ENCODE data around the gene DCPS. TPM values are rescaled to one million over a fixed set of nuclear protein-coding genes. Genes with fewer than 3 reads are reported as not detected.

The DCPS gene
- total RNA-seq, 4 donors from 2014 or later: 15.1 to 23.4 (median 16.7) TPM

DNA sequence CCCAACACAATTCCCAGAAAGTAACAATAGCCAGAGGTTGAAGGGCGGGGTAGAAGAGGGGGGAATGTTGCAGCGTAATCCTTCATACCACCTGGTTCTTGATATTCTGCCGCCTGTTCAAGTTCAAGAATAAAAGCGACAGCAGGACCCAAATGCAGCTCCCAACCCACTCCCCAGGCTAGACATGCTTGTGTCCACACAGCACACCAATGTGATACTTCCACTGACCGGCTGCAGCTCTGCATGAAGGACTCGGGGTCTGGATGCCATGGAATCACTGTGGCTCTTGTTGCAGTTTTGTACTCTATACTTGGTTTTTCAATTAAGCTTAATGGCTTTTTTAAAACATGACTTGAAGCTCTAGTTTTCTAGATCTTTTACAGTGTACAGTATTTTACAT, 41.6 kb upstream of the DCPS start:
- WGBS, 2 donors: 94% methylated on average over 6 of the region's 6 CpGs
- DNase-seq (ENCODE audit: low spot score in 2 of 2): no peak
- intact Hi-C loops (cut with DNase I; ENCODE audit: low total_unique reads): no loop called here
- no peak overlapping the region for H3K4me3 ChIP-seq (ENCODE audit: low read depth, poor library complexity, severe bottlenecking)
- no peak for TF ChIP-seq POLR2A (IDR thresholded peaks at IDR 0.05)
- TF ChIP-seq, protein P1, sequence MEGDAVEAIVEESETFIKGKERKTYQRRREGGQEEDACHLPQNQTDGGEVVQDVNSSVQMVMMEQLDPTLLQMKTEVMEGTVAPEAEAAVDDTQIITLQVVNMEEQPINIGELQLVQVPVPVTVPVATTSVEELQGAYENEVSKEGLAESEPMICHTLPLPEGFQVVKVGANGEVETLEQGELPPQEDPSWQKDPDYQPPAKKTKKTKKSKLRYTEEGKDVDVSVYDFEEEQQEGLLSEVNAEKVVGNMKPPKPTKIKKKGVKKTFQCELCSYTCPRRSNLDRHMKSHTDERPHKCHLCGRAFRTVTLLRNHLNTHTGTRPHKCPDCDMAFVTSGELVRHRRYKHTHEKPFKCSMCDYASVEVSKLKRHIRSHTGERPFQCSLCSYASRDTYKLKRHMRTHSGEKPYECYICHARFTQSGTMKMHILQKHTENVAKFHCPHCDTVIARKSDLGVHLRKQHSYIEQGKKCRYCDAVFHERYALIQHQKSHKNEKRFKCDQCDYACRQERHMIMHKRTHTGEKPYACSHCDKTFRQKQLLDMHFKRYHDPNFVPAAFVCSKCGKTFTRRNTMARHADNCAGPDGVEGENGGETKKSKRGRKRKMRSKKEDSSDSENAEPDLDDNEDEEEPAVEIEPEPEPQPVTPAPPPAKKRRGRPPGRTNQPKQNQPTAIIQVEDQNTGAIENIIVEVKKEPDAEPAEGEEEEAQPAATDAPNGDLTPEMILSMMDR (IDR thresholded peaks at IDR 0.05): no peak

- no peak for DNase-seq (ENCODE audit: low spot score in 2 of 2)
These were observed 40.4 kb upstream of the DCPS start for GRCh38 chr11:126263489-126263888.

GRCh38 chr11:126265811-126266210, 38.0 kb upstream of the DCPS start:
- no peak for TF ChIP-seq POLR2A (IDR thresholded peaks at IDR 0.05)
- TF ChIP-seq, protein P1 (IDR thresholded peaks at IDR 0.05): no peak
- 75 to 85% methylated on average over 8 of the region's 8 CpGs for WGBS, 2 donors
- DNase-seq (ENCODE audit: low spot score in 2 of 2): no peak
- intact Hi-C loops (cut with DNase I; ENCODE audit: low total_unique reads): no loop called here
- H3K4me3 ChIP-seq (ENCODE audit: low read depth, poor library complexity, severe bottlenecking): no peak overlapping the region

More at GRCh38 chr11:126263489-126263888, 40.4 kb upstream of the DCPS start:
- intact Hi-C loops (cut with DNase I; ENCODE audit: low total_unique reads): no loop called here
- 80 to 82% methylated on average over 6 of the region's 6 CpGs for WGBS, 2 donors
- TF ChIP-seq, protein P1 (IDR thresholded peaks at IDR 0.05): no peak
- no peak for TF ChIP-seq POLR2A (IDR thresholded peaks at IDR 0.05)
- H3K4me3 ChIP-seq (ENCODE audit: low read depth, poor library complexity, severe bottlenecking): no peak overlapping the region

DNA sequence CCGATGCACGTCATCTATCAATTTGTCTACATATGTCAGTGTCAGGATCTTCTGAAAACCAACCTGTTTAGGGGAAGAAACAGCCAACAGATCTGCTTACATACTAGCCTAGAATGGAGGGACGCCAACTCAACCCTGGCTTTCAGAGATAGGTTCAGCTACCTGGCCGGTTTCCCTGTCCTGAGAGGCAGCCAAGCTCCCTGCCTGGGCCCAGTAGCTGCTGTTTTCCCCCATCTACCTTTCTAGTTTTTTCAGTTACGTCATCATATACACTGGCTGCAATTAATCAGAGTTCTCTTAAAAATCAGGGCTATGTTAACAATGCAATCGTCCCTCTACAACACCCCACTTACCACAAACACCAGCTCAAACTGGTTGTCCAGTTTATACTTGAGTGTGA, 36.2 kb upstream of the DCPS start:
- peak in 1 of 2 donors; percentile 84 for DNase-seq (ENCODE audit: low spot score in 2 of 2)
- TF ChIP-seq, protein P1 (IDR thresholded peaks at IDR 0.05): no peak
- no peak for TF ChIP-seq POLR2A (IDR thresholded peaks at IDR 0.05)
- intact Hi-C loops (cut with DNase I; ENCODE audit: low total_unique reads): no loop called here
- 42 to 44% methylated on average over 6 of the region's 6 CpGs for WGBS, 2 donors
- H3K4me3 ChIP-seq (ENCODE audit: low read depth, poor library complexity, severe bottlenecking): peak overlapping the region; percentile 52

GRCh38 chr11:126268361-126268707, 35.5 kb upstream of the DCPS start:
- WGBS, 2 donors: 0 to 1% methylated on average over 23 of the region's 23 CpGs
- peak overlapping the region; percentile 52 for H3K4me3 ChIP-seq (ENCODE audit: low read depth, poor library complexity, severe bottlenecking)
- TF ChIP-seq, protein P1 (IDR thresholded peaks at IDR 0.05): no peak
- TF ChIP-seq POLR2A (IDR thresholded peaks at IDR 0.05): no peak
- no peak for DNase-seq (ENCODE audit: low spot score in 2 of 2)
- intact Hi-C loops (cut with DNase I; ENCODE audit: low total_unique reads): no loop called here
